GM12878 (cell line): ENCODE data around the gene IFT25.

Experiments
- CBX5 ChIP-seq: sonication (generic); IDR thresholded peaks from 2 replicates; pipeline ENCODE4 v1.6.1; 2016; ENCODE audit warnings: low read depth, moderate library complexity, mild to moderate bottlenecking, inconsistent platforms
- ESRRA ChIP-seq: IDR thresholded peaks from 2 replicates; pipeline ENCODE4 v1.6.1; 2012; ENCODE audit warnings: mild to moderate bottlenecking, low read length, improper control_type of control experiment
- GATAD2B ChIP-seq: fragments of 450-650 bp; conservative IDR thresholded peaks from 2 replicates; pipeline ENCODE4 v1.6.1; 2017; ENCODE audit warnings: low read depth, mild to moderate bottlenecking, moderate library complexity
- PAX8 ChIP-seq: fragments of 450-650 bp; IDR thresholded peaks from 2 replicates; pipeline ENCODE4 v1.6.1; 2017; ENCODE audit warnings: mild to moderate bottlenecking, moderate library complexity
- POLR2A ChIP-seq: IDR thresholded peaks from 2 replicates; pipeline ENCODE4 v1.6.1; 2011; ENCODE audit warnings: low read depth, mild to moderate bottlenecking, low read length
- POLR2AphosphoS5 ChIP-seq: IDR thresholded peaks from 2 replicates; pipeline ENCODE4 v1.6.1; 2011; ENCODE audit warnings: mild to moderate bottlenecking, low read length, inconsistent platforms
- RAD21 ChIP-seq: IDR thresholded peaks from 2 replicates; pipeline ENCODE4 v1.6.1; 2011; ENCODE audit warnings: mild to moderate bottlenecking, low read depth, low read length, moderate library complexity; ENCODE audit not compliant: insufficient read depth
- SREBF2 ChIP-seq: IDR thresholded peaks from 2 replicates; pipeline ENCODE4 v1.6.1; 2012; ENCODE audit warnings: mild to moderate bottlenecking, low read length
- ZBED1 ChIP-seq: IDR thresholded peaks from 2 replicates; pipeline ENCODE4 v1.6.1; 2016; ENCODE audit warnings: borderline replicate concordance
- TF ChIP-seq, protein P1 (sequence below), 3 experiments: IDR thresholded peaks in 2 of 3; conservative IDR thresholded peaks in 1 of 3; 2 replicates each; pipeline ENCODE4 v1.5.1; 2011; ENCODE audit warnings: low read depth in 3 of 3, low read length in 3 of 3, mild to moderate bottlenecking in 3 of 3, control low read depth in 2 of 3, moderate library complexity in 2 of 3, inconsistent platforms in 1 of 3, mixed read lengths in 1 of 3; ENCODE audit not compliant: control insufficient read depth in 2 of 3, insufficient read depth in 1 of 3; ENCODE audit errors: extremely low read depth in 1 of 3

DNA sequence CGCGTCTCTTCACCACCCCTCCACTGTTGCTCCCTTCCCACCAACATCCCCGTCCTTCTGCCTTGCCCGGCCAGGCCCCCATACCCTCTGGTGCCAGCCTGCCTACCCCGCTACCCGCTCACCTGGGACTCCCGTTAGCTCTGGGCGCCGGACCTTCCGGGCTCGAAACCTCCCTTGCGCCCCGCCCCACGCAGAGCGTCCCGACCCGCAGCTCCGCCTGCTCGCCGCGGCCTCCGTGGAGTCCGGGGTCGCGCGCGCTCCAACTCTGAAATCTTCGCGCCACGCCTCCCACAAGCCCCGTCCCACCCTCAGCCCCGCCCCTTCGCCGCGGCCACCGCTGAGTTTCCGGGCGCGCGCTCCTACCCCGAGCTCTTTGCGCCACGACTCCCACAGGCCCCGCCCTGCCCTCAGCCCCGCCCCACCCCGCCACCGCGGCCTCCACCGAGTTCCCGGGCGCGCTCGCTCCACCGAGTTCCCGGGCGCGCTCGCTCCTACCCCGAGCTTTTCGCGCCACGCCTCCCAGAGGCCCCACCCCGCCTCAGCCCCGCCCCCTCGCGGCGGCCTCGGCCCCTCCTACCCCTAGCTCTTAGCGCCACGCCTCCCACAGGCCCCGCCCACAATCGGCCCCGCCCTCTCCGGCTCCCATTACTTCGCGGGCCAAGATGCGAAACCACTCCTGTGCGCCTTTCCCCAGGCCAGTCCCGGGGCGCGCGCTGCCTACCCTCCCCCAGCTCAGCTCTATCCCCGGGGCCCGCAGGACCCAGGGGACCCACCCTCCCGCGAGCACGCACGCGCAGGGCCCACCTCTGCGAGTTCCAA lies at the start of gene IFT25:
- TF ChIP-seq RAD21 (no peak), ESRRA (no peak), PAX8 (no peak), CBX5 (no peak), POLR2AphosphoS5 (peak; percentile 83), ZBED1 (no peak), SREBF2 (no peak), GATAD2B (peak; percentile 73), POLR2A (peak; percentile 91)
- TF ChIP-seq, protein P1, sequence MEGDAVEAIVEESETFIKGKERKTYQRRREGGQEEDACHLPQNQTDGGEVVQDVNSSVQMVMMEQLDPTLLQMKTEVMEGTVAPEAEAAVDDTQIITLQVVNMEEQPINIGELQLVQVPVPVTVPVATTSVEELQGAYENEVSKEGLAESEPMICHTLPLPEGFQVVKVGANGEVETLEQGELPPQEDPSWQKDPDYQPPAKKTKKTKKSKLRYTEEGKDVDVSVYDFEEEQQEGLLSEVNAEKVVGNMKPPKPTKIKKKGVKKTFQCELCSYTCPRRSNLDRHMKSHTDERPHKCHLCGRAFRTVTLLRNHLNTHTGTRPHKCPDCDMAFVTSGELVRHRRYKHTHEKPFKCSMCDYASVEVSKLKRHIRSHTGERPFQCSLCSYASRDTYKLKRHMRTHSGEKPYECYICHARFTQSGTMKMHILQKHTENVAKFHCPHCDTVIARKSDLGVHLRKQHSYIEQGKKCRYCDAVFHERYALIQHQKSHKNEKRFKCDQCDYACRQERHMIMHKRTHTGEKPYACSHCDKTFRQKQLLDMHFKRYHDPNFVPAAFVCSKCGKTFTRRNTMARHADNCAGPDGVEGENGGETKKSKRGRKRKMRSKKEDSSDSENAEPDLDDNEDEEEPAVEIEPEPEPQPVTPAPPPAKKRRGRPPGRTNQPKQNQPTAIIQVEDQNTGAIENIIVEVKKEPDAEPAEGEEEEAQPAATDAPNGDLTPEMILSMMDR (IDR thresholded peaks at IDR 0.05 in 2 of 3, conservative IDR thresholded peaks at IDR 0.05 in 1 of 3; ENCODE audit: control insufficient read depth in 2 of 3, extremely low read depth in 1 of 3, insufficient read depth in 1 of 3, low read depth in 3 of 3, low read length in 3 of 3) = no peak
